ENCODE data around the gene RUFY4. TPM values are rescaled to one million over a fixed set of nuclear protein-coding genes. Genes with fewer than 3 reads are reported as not detected.

RUFY4 gene
- total RNA-seq, 4 donors from 2014 or later, result not detected

- no peaks in the 10 kb centered on the region for H3K4me1 ChIP-seq
- TF ChIP-seq POLR2A (IDR thresholded peaks at IDR 0.05), result no peak
- no peak for TF ChIP-seq CTCF (IDR thresholded peaks at IDR 0.05)
- H3K9me3 ChIP-seq, result no peaks in the 10 kb centered on the region
- H3K4me3 ChIP-seq (replicated peaks in 1 of 3), result no peak overlapping the region
- H3K36me3 ChIP-seq, result no peaks in the 10 kb centered on the region
- 80 to 95% methylated on average over 5 of the region's 5 CpGs for WGBS, 2 donors
- no peak overlapping the region for H3K27ac ChIP-seq
- no peak for DNase-seq
- intact Hi-C loops (cut with DNase I), result loop anchor here (10.0 kb wide), 1 partner anchor 279 kb away; no protein-coding TSS in a partner anchor
- H3K27me3 ChIP-seq, result no peaks in the 10 kb centered on the region
These were observed 5.6 kb upstream of the RUFY4 start for GRCh38 chr2:218063486-218063885.

GRCh38 chr2:218063896-218064295, 5.2 kb upstream of the RUFY4 start:
- Histone ChIP-seq H3K36me3 (no peaks in the 10 kb centered on the region), H3K27me3 (no peaks in the 10 kb centered on the region), H3K4me1 (no peaks in the 10 kb centered on the region), H3K4me3 (replicated peaks in 1 of 3) (no peak overlapping the region), H3K27ac (no peak overlapping the region), H3K9me3 (no peaks in the 10 kb centered on the region)
- 90 to 91% methylated on average over 6 of the region's 6 CpGs for WGBS, 2 donors
- intact Hi-C loops (cut with DNase I), result loop anchor here (10.0 kb wide), 1 partner anchor 279 kb away; no protein-coding TSS in a partner anchor
- no peak for TF ChIP-seq POLR2A (IDR thresholded peaks at IDR 0.05)
- no peak for TF ChIP-seq CTCF (IDR thresholded peaks at IDR 0.05)
- no peak for DNase-seq

DNA sequence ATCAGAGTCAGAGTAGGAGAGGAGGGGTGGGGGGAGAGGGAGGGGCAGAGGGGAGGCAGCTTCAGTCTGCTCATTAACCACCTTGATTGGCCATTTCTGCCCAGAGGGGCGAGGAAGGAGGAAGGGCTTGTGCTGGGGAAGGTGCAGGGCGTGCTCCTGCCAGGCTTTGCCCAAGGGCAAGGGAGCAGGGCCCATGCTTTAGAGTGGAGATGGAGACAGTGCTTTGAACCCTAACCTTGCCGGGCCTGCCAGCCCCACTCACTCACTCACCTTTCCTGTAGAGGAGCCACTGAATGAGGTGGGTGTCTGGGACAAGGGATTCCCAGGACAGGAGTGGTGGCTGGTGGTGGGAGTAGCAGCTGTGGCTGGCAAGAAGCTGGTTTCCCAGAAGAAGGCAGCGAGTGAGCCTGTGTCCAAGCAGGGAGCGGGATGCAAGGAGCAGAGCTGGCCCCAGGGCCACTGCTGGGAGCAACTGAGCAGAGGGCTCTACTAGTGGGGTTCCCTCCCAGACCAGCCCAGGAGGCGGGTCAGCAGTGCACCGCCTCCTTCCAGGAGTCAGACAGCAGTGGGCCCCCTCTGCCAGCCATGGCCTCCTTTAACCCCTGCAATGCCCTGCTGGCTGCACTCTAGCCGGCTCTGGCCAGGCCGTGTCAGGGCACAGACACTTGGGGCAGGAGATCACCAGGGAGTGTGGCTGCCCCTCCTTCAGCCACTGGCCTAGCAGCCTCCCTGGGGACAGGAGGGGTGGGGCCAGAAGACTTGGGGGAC, 3.6 kb upstream of the RUFY4 start:
- no peaks in the 10 kb centered on the region for H3K9me3 ChIP-seq
- no peaks in the 10 kb centered on the region for H3K27me3 ChIP-seq
- H3K27ac ChIP-seq, result no peak overlapping the region
- H3K4me1 ChIP-seq, result no peaks in the 10 kb centered on the region
- H3K4me3 ChIP-seq (replicated peaks in 1 of 3), result no peak overlapping the region
- intact Hi-C loops (cut with DNase I), result loop anchor here (10.0 kb wide), 1 partner anchor 281 kb away; no protein-coding TSS in a partner anchor
- TF ChIP-seq CTCF (IDR thresholded peaks at IDR 0.05), result no peak
- no peak for TF ChIP-seq POLR2A (IDR thresholded peaks at IDR 0.05)
- 56 to 73% methylated on average over 5 to 7 of the region's 9 CpGs for WGBS, 2 donors
- DNase-seq, result no peak
- no peaks in the 10 kb centered on the region for H3K36me3 ChIP-seq

DNA sequence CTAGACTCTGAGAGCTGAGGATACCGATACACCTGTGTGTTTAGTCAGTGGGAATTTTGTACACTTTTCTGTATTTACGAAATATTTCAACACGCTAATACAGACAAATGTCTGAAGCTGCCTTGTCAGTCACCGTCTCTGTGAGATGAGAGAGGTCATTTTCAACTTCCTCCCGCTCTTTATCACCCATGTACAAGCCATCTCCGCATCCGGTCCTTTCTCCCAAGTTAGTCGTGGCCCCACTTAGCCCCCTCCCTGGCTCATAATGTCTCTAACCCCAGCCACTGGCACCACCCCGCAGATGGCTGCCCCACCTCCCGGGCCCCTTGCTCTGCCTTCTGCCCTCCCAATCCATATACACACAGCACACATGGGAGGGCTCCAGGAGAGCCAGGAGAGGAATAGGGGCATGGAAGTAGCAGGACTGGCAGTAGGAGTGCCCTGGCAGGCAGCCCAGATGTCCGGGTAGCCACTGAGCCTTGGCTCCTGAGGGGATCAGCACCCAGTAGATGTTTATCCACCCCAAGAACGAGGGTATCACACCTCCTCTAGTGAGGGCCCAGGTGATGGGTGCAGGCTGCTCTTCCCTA, 2.0 kb upstream of the RUFY4 start:
- Histone ChIP-seq H3K4me1 (no peaks in the 10 kb centered on the region), H3K27ac (no peak overlapping the region), H3K27me3 (no peaks in the 10 kb centered on the region), H3K36me3 (no peaks in the 10 kb centered on the region), H3K9me3 (no peaks in the 10 kb centered on the region), H3K4me3 (replicated peaks in 1 of 3) (no peak overlapping the region)
- TF ChIP-seq POLR2A (IDR thresholded peaks at IDR 0.05), result no peak
- no peak for TF ChIP-seq CTCF (IDR thresholded peaks at IDR 0.05)
- intact Hi-C loops (cut with DNase I), result loop anchor here (10.0 kb wide), 1 partner anchor 282 kb away; no protein-coding TSS in a partner anchor
- DNase-seq, result peak; percentile 22 to 38
- 57 to 61% methylated on average over 12 of the region's 12 CpGs for WGBS, 2 donors

DNA sequence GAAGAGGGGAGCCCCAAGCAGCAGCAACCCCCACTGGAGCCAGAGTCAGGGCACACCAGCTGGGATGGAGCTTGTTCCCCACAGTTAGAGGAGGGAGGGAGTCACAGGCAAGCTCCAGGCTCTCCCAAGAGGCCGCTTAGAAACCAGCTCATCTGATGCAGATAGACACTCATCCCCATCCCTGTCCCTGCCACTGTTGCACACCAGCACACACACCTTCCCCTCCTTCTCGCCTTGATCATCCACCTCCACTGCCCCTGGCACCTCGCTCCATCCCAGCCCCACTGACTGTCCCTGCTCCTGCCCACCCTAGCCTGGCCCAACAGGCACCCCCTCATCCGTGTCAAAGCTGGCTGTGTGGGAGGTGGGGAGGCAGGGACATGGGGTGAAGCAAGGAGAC, 1.5 kb upstream of the RUFY4 start:
- WGBS, 2 donors, result 62 to 85% methylated on average over 4 of the region's 4 CpGs
- H3K4me1 ChIP-seq, result no peaks in the 10 kb centered on the region
- TF ChIP-seq POLR2A (IDR thresholded peaks at IDR 0.05) (no peak), CTCF (IDR thresholded peaks at IDR 0.05) (no peak)
- H3K36me3 ChIP-seq, result no peaks in the 10 kb centered on the region
- no peaks in the 10 kb centered on the region for H3K27me3 ChIP-seq
- no peak overlapping the region for H3K4me3 ChIP-seq (replicated peaks in 1 of 3)
- H3K9me3 ChIP-seq, result no peaks in the 10 kb centered on the region
- no peak overlapping the region for H3K27ac ChIP-seq
- DNase-seq, result no peak
- intact Hi-C loops (cut with DNase I), result loop anchor here (10.0 kb wide), 1 partner anchor 283 kb away; no protein-coding TSS in a partner anchor

Data from thyroid gland (tissue), 4 donors.